ENCODE measurements around the gene NT5DC3. TPM values are rescaled to one million over a fixed set of nuclear protein-coding genes. Genes with fewer than 3 reads are reported as not detected.

Gene NT5DC3
- total RNA-seq, 1 experiment from 2014 or later = 9.5 TPM

DNA sequence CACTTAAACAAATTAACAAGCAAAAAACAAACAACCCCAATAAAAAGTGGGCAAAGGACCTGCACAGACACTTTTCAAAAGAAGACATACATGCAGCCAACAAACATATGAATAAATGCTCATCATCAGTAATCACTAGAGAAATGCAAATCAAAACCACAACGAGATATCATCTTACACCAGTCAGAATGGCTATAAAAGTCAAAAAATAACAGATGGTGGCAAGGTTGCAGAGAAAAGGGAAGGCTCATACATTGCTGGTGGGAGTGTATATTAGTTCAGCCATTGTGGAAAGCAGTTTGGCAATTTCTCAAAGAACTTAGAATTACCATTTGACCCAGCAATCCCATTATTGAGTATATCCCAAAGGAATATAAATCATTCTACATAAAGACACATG, 34.6 kb upstream of the NT5DC3 start:
- POLR2A ChIA-PET = no interaction called here
- no TSS peak for BruUV-seq (replicated peaks)
- no peaks in the 10 kb centered on the region for H3K36me3 Mint-ChIP-seq (ENCODE audit: insufficient read depth, unreplicated experiment)
- H3K4me3 Mint-ChIP-seq (ENCODE audit: unreplicated experiment) = no peak overlapping the region
- no peaks in the 10 kb centered on the region for H3K9me3 Mint-ChIP-seq (ENCODE audit: unreplicated experiment)
- intact Hi-C loops (cut with micrococcal nuclease; ENCODE audit: unreplicated experiment) = no loop called here
- Histone ChIP-seq H3K27me3 (replicated peaks; ENCODE audit: control insufficient read depth, insufficient read depth, low read length) (no peaks in the 10 kb centered on the region), H3K4me1 (no peaks in the 10 kb centered on the region), H3K9me3 (no peaks in the 10 kb centered on the region), H3K4me3 (ENCODE audit: low read depth, low read length) (no peak overlapping the region), H3K36me3 (ENCODE audit: control insufficient read depth, insufficient read depth, low read length) (no peaks in the 10 kb centered on the region)
- H3K27ac Mint-ChIP-seq (ENCODE audit: unreplicated experiment) = no peak overlapping the region
- CTCF ChIA-PET = no interaction called here
- no peaks in the 10 kb centered on the region for H3K27me3 Mint-ChIP-seq (ENCODE audit: insufficient read depth, unreplicated experiment)
- no peak for DNase-seq
- H3K4me1 Mint-ChIP-seq (ENCODE audit: low read depth, unreplicated experiment) = no peaks in the 10 kb centered on the region
- TF ChIP-seq CTCF (IDR thresholded peaks at IDR 0.05; ENCODE audit: insufficient read depth in 1 of 2, low read depth in 1 of 2, low read length in 1 of 2, severe bottlenecking in 1 of 2, unreplicated experiment in 1 of 2) = no peak

GRCh38 chr12:103868215-103868614, 27.2 kb upstream of the NT5DC3 start:
- no peak for TF ChIP-seq CTCF (IDR thresholded peaks at IDR 0.05; ENCODE audit: insufficient read depth in 1 of 2, low read depth in 1 of 2, low read length in 1 of 2, severe bottlenecking in 1 of 2, unreplicated experiment in 1 of 2)
- H3K4me1 ChIP-seq = no peaks in the 10 kb centered on the region
- ChIA-PET CTCF (no interaction called here), POLR2A (no interaction called here)
- intact Hi-C loops (cut with micrococcal nuclease; ENCODE audit: unreplicated experiment) = no loop called here
- H3K4me3 ChIP-seq (ENCODE audit: low read depth, low read length) = no peak overlapping the region
- DNase-seq = no peak
- BruUV-seq (replicated peaks) = no TSS peak
- Mint-ChIP-seq H3K4me3 (ENCODE audit: unreplicated experiment) (no peak overlapping the region), H3K36me3 (ENCODE audit: insufficient read depth, unreplicated experiment) (no peaks in the 10 kb centered on the region), H3K9me3 (ENCODE audit: unreplicated experiment) (no peaks in the 10 kb centered on the region), H3K4me1 (ENCODE audit: low read depth, unreplicated experiment) (no peaks in the 10 kb centered on the region), H3K27me3 (ENCODE audit: insufficient read depth, unreplicated experiment) (no peaks in the 10 kb centered on the region), H3K27ac (ENCODE audit: unreplicated experiment) (no peak overlapping the region)
- H3K36me3 ChIP-seq (ENCODE audit: control insufficient read depth, insufficient read depth, low read length) = no peaks in the 10 kb centered on the region
- H3K9me3 ChIP-seq = no peaks in the 10 kb centered on the region
- H3K27me3 ChIP-seq (replicated peaks; ENCODE audit: control insufficient read depth, insufficient read depth, low read length) = no peaks in the 10 kb centered on the region

GRCh38 chr12:103865151-103865730, 24.2 kb upstream of the NT5DC3 start:
- BruUV-seq (replicated peaks) = no TSS peak
- no peak for TF ChIP-seq CTCF (IDR thresholded peaks at IDR 0.05; ENCODE audit: insufficient read depth in 1 of 2, low read depth in 1 of 2, low read length in 1 of 2, severe bottlenecking in 1 of 2, unreplicated experiment in 1 of 2)
- POLR2A ChIA-PET = no interaction called here
- Mint-ChIP-seq H3K36me3 (ENCODE audit: insufficient read depth, unreplicated experiment) (no peaks in the 10 kb centered on the region), H3K4me1 (ENCODE audit: low read depth, unreplicated experiment) (no peaks in the 10 kb centered on the region), H3K4me3 (ENCODE audit: unreplicated experiment) (no peak overlapping the region), H3K9me3 (ENCODE audit: unreplicated experiment) (no peaks in the 10 kb centered on the region), H3K27me3 (ENCODE audit: insufficient read depth, unreplicated experiment) (no peaks in the 10 kb centered on the region), H3K27ac (ENCODE audit: unreplicated experiment) (no peak overlapping the region)
- H3K36me3 ChIP-seq (ENCODE audit: control insufficient read depth, insufficient read depth, low read length) = no peaks in the 10 kb centered on the region
- DNase-seq = no peak
- intact Hi-C loops (cut with micrococcal nuclease; ENCODE audit: unreplicated experiment) = no loop called here
- no peaks in the 10 kb centered on the region for H3K27me3 ChIP-seq (replicated peaks; ENCODE audit: control insufficient read depth, insufficient read depth, low read length)
- no peaks in the 10 kb centered on the region for H3K9me3 ChIP-seq
- no peak overlapping the region for H3K4me3 ChIP-seq (ENCODE audit: low read depth, low read length)
- CTCF ChIA-PET = no interaction called here
- no peaks in the 10 kb centered on the region for H3K4me1 ChIP-seq
